Bronchial epithelial cell (primary cell): Measurements from ENCODE around the gene PEPD. TPM values are rescaled to one million over a fixed set of nuclear protein-coding genes. Genes with fewer than 3 reads are reported as not detected.

Experiments
- DNase-seq: peaks from one replicate; pipeline ENCODE4 v3.0.0-alpha.2; 2010; ENCODE audit warnings: low read depth
- FAIRE-seq: peaks from 2 replicates; lab custom pipeline; 2011; peaks lifted over from hg19 to GRCh38; lab: Jason Lieb, UNC
- H3K27me3 ChIP-seq: 2 replicates; pipeline ENCODE4 v1.5.1; 2011; ENCODE audit warnings: low read length; ENCODE audit not compliant: control insufficient read depth, insufficient read depth
- H3K36me3 ChIP-seq: 2 replicates; pipeline ENCODE4 v1.5.1; 2011; ENCODE audit warnings: low read length; ENCODE audit not compliant: control insufficient read depth, insufficient read depth
- H3K4me3 ChIP-seq: 2 replicates; pipeline ENCODE4 v1.5.1; 2011; ENCODE audit warnings: mild to moderate bottlenecking, low read depth, low read length, control low read depth
- total RNA-seq: library from RNA; depleted of rRNA; stranded (reverse); fragments of >200 nt; gene quantifications from 2 replicates; pipeline ENCODE4 v1.2.1, GENCODE V29; 2014
- TF ChIP-seq, protein P1 (sequence below): IDR thresholded peaks from 2 replicates; pipeline ENCODE4 v1.5.1; 2011; ENCODE audit warnings: mild to moderate bottlenecking, moderate library complexity, low read length, control low read depth, inconsistent platforms; ENCODE audit not compliant: insufficient read depth, severe bottlenecking

PEPD gene
- total RNA-seq, 1 donor from 2014 or later = 35.8 TPM

DNA sequence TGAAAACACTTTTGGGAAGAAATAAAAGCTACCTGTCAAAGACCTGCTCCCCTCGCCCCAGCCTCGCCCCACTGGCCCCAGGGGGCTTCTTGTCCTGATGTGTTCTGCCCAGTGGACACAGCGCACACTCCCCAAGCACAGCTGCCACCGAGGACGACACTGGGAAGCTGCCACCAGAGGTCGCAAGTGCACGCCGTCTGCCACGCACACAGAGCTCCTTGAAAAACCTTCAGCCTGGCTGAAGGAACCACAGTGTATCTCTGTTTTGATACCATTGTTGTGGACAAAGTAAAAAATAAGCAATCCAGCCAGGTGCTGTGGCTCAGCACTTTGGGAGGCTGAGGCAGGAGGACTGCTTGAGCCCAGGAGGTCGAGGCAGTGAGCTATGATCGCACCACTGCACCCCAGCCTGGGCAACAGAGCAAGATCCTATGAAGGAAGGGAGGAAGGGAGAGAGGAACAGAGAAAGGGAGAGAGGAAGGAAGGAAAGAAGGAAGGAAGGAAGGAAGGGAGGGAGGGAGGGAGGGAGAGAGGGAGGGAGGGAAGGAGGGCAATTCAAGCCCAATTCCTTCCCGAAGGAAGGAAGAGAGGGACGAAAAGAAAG lies 90.8 kb downstream of the PEPD start:
- FAIRE-seq (no peak), DNase-seq (peak; percentile 39)
- H3K36me3 ChIP-seq = no peaks in the 10 kb centered on the region
- TF ChIP-seq, protein P1, sequence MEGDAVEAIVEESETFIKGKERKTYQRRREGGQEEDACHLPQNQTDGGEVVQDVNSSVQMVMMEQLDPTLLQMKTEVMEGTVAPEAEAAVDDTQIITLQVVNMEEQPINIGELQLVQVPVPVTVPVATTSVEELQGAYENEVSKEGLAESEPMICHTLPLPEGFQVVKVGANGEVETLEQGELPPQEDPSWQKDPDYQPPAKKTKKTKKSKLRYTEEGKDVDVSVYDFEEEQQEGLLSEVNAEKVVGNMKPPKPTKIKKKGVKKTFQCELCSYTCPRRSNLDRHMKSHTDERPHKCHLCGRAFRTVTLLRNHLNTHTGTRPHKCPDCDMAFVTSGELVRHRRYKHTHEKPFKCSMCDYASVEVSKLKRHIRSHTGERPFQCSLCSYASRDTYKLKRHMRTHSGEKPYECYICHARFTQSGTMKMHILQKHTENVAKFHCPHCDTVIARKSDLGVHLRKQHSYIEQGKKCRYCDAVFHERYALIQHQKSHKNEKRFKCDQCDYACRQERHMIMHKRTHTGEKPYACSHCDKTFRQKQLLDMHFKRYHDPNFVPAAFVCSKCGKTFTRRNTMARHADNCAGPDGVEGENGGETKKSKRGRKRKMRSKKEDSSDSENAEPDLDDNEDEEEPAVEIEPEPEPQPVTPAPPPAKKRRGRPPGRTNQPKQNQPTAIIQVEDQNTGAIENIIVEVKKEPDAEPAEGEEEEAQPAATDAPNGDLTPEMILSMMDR = peak; percentile 95
- H3K4me3 ChIP-seq = no peak overlapping the region
- H3K27me3 ChIP-seq = no peaks in the 10 kb centered on the region

DNA sequence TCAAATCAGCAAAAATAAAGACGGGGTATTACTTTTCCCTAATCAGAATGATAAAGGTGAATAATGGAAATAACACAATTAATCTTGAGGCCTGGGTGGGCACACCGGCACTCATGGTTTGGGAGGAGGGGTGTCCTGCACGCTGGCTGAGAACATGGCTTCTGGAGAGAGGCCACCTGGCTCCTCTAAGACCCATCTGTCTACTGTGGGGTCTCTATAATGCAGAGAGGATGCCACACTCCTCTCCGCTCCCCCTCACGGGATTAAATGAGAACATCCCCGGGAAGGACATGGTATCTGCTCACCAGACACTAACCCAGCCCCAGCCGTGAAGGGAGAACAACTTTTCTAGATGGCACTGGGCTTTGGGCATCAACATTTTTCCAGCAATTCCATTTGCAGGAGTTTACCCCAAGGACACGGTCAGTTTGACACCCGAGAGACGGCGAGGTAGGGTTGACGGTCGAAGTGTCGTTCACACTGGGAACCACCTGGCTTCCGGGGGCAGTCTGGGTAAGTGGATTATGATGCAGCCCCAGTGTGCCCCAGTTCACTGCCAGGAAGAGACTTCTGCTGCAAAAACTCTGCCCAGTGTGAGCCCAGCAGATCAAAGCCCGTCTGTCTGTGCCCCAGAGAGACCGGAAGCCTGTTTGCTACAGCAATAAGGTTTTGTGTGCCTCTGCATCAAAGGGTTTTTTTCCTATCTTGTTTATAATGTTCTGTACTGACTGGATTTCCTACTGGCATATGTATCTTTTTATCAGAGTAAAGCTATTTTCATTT lies 91.5 kb downstream of the PEPD start:
- DNase-seq (no peak), FAIRE-seq (no peak)
- TF ChIP-seq, protein P1 = no peak
- Histone ChIP-seq H3K36me3 (no peaks in the 10 kb centered on the region), H3K4me3 (no peak overlapping the region), H3K27me3 (no peaks in the 10 kb centered on the region)

DNA sequence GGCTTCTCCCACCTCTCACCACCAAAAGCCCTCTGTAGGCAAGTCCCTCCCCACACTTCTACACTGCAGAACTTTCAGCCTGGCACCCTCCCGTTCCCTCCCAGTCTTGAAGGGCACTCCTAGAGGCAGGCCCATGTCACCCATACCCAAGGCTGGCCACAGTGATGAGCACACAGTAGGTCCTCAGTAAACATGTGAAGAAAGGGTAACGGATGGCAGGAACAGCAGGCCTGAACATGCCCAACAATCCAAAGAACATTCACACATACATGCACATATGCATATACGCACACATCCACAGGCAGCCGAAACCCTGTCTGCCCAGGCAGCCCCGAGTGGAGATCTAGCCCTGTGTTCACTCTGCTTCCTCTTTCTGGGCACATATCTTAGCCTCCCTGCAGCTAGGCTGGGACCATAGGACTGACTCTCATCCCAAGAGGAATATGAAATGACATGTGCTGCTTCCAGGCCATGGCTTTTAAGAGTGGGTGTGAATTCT lies 92.9 kb downstream of the PEPD start:
- no peaks in the 10 kb centered on the region for H3K27me3 ChIP-seq
- TF ChIP-seq, protein P1 = no peak
- DNase-seq (no peak), FAIRE-seq (no peak)
- no peaks in the 10 kb centered on the region for H3K36me3 ChIP-seq
- no peak overlapping the region for H3K4me3 ChIP-seq

DNA sequence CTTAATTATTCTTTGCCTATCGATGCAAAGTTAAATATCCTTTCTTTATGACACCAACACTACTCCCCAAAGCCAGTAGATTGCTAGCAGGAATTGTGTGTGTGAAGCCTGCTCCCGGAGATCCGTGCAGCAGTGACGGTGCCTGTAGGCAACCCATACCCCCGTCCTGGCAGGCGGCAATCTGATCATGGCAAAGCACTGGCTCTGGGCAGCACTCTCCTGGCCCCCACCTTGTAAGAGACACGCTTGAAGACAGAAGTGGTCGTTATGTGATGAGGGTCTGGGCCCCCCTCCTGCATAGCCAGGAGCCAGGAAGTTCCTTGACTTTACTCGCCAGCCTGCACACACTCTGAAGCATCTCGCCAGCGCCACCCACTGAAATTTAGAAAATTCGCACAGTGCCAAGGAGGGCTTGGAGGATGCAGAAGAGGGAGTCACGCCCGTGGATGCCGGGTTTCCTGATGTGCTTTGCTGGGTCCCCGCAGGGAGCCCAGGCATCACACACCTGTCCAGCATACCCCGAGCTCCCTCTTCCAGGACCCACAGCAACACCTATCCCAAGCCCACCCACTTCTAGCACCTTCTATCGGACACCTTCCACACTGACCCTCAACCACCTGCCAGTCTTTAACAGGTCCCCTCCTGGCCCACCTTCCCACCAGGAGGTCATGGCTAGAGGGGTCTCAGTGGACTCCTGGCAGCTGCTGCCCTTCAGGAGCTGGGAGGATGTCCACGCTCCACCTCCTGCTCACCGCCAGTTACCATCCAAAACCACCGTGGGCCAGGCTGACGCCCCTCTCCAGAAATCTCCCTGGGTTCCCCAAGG lies 93.6 kb downstream of the PEPD start:
- FAIRE-seq (no peak), DNase-seq (no peak)
- TF ChIP-seq, protein P1 = no peak

DNA sequence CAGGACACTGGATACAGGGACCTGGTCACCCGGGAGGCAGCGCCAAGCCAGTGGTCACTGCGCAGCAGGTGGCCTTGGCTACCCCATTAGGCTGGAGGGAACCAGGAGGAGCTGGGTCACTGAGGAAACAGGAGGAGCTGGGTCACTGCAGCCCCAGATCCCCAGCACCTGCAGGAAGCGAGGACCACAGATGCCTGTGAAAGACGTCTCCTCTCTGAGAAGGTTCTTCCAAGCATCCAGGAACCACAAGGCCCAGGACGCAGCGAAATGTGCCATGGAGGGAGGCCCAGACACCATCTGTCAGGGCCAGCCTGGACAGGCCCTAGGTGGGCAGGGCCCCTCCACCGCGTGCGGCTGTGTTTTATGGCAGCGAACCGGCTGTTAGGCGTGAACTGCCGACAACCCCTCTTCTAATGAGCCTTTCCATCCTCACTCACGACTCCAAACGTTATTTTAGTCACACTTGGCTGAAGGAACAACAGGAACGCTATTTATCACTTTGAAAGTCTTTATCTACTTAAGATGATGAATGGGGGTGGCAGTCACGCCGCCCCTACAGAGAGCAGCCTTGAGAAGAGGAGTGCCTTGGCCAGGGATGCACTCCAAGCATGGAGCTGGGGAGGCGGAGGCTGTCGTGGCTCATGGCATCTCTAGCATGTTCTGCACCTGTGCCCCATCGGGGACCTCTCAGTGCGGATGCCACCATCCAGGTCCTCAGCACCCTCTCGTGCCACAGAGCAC lies 94.8 kb downstream of the PEPD start:
- Histone ChIP-seq H3K36me3 (no peaks in the 10 kb centered on the region), H3K27me3 (no peaks in the 10 kb centered on the region), H3K4me3 (no peak overlapping the region)
- TF ChIP-seq, protein P1 = no peak
- no peak for FAIRE-seq
- no peak for DNase-seq

More for the DNA sequence above, 93.6 kb downstream of the PEPD start:
- H3K4me3 ChIP-seq = no peak overlapping the region
- H3K36me3 ChIP-seq = no peaks in the 10 kb centered on the region
- no peaks in the 10 kb centered on the region for H3K27me3 ChIP-seq
